ENCODE results near the gene CSTB.

- no peak for TF ChIP-seq POLR2A (IDR thresholded peaks at IDR 0.05)
- no peak for TF ChIP-seq CTCF (IDR thresholded peaks at IDR 0.05)
- TF ChIP-seq POLR2AphosphoS5 (IDR thresholded peaks at IDR 0.05), result no peak
Observed at GRCh38 chr21:43758811-43759210, 17.3 kb downstream of the CSTB start.

Data from stomach (tissue), 4 donors.